ENCODE data around the gene NPAS3. TPM values are rescaled to one million over a fixed set of nuclear protein-coding genes. Genes with fewer than 3 reads are reported as not detected.

Gene NPAS3
- total and polyA plus RNA-seq, 2 of the 13 experiments (the other 11 are each of a cell fraction or from before 2014, with no cell fraction given) = not detected

DNA sequence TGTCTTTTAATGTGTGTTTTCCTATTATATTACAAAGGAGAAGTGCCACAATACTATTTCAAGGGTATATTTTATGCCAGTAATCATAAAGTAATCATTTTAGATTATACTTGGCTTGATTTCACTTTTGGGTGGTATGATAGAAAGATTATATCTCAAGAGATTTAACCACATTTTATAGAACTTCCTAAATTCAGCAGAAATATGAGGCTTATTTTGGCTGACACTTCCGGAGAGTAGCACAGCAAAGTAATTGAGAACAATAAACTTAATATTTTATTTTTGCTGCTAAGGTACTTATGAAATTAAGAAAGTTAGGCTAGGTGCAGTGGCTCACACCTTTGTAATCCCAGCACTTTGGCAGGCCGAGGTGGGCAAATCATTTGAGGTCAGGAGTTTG lies 319.1 kb downstream of the NPAS3 start:
- Histone ChIP-seq H3K27me3 (ENCODE audit: control insufficient read depth in 1 of 2, insufficient read depth in 2 of 2, low read length in 2 of 2) (no peaks in the 10 kb centered on the region), H3K27ac (ENCODE audit: extremely low read length, insufficient read depth, low read length) (no peak overlapping the region), H3K79me2 (ENCODE audit: insufficient read depth, low read length) (no peaks in the 10 kb centered on the region), H3K36me3 (replicated peaks in 1 of 2; ENCODE audit: control insufficient read depth in 1 of 2, insufficient read depth in 2 of 2, low read length in 2 of 2) (no peaks in the 10 kb centered on the region), H3K9ac (ENCODE audit: insufficient read depth, low read depth, low read length) (no peak overlapping the region), H2AFZ (ENCODE audit: low read length) (no peak overlapping the region), H3K4me2 (ENCODE audit: low read depth, low read length) (no peak overlapping the region), H3K9me3 (ENCODE audit: low read length) (peaks cover 77% of the 10 kb centered on the region), H4K20me1 (ENCODE audit: insufficient read depth, low read length) (no peaks in the 10 kb centered on the region), H3K4me3 (replicated peaks in 1 of 3; ENCODE audit: insufficient read depth in 1 of 3, low read depth in 2 of 3, low read length in 3 of 3) (no peak overlapping the region), H3K4me1 (ENCODE audit: insufficient read depth, low read length) (no peaks in the 10 kb centered on the region)
- ChIA-PET CTCF (ENCODE audit: low intra/inter-chr PET ratio, low total read pairs) (no interaction called here), POLR2A (no interaction called here)
- TF ChIP-seq ZC3H4 (CRISPR knock-in tag; IDR thresholded peaks at IDR 0.05; ENCODE audit: borderline replicate concordance) = no peak
- 2% methylated on average over 2 of the region's 2 CpGs for WGBS (ENCODE audit: low lambda C conversion rate)
- no peak for ATAC-seq
- BruUV-seq (replicated peaks) = no TSS peak
- FAIRE-seq = no peak
- in situ Hi-C loops (cut with HindIII; ENCODE audit: extremely low pct_ligation_motif_present, low pct_unique_long_range_greater_than_20kb) = no loop called here
- intact Hi-C loops (cut with micrococcal nuclease; ENCODE audit: unreplicated experiment) = no loop called here
- DNase-seq (ENCODE audit: low spot score) = no peak

DNA sequence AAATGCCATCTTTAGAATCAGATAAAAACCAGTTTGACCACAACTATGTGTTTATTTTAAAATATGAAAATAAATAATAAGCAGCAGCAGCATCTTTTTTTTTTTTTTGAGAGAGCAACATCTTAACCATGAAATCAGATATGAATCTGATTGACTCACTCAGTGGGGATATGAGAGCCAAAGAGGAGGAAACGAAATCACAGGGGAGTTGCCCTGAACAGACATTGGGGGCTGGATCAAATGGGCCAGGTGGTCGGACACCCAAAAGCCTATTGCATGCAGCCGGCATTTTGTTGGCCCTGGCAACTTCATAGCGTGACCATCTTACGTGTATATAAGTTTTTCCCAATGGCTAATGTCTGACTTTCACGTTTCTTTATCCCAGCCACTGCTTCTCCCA lies 321.1 kb downstream of the NPAS3 start:
- Histone ChIP-seq H3K9me3 (ENCODE audit: low read length) (peaks cover 61% of the 10 kb centered on the region), H3K27ac (ENCODE audit: extremely low read length, insufficient read depth, low read length) (no peak overlapping the region), H3K4me1 (ENCODE audit: insufficient read depth, low read length) (no peaks in the 10 kb centered on the region), H3K4me3 (replicated peaks in 1 of 3; ENCODE audit: insufficient read depth in 1 of 3, low read depth in 2 of 3, low read length in 3 of 3) (no peak overlapping the region), H3K27me3 (ENCODE audit: control insufficient read depth in 1 of 2, insufficient read depth in 2 of 2, low read length in 2 of 2) (no peaks in the 10 kb centered on the region), H3K79me2 (ENCODE audit: insufficient read depth, low read length) (no peaks in the 10 kb centered on the region), H3K36me3 (replicated peaks in 1 of 2; ENCODE audit: control insufficient read depth in 1 of 2, insufficient read depth in 2 of 2, low read length in 2 of 2) (no peaks in the 10 kb centered on the region), H3K4me2 (ENCODE audit: low read depth, low read length) (no peak overlapping the region), H2AFZ (ENCODE audit: low read length) (no peak overlapping the region), H4K20me1 (ENCODE audit: insufficient read depth, low read length) (no peaks in the 10 kb centered on the region), H3K9ac (ENCODE audit: insufficient read depth, low read depth, low read length) (no peak overlapping the region)
- DNase-seq (ENCODE audit: low spot score) = no peak
- no peak for ATAC-seq
- POLR2A ChIA-PET = no interaction called here
- TF ChIP-seq REPIN1 (CRISPR knock-in tag; IDR thresholded peaks at IDR 0.05; ENCODE audit: borderline replicate concordance, low read depth) (no peak), DMAP1 (CRISPR knock-in tag; IDR thresholded peaks at IDR 0.05) (no peak), RARA (CRISPR knock-in tag; IDR thresholded peaks at IDR 0.05) (no peak), RELA (CRISPR knock-in tag; IDR thresholded peaks at IDR 0.05) (no peak), CBX5 (CRISPR knock-in tag; IDR thresholded peaks at IDR 0.05; ENCODE audit: borderline replicate concordance) (no peak)
- TF ChIP-seq, protein P1, sequence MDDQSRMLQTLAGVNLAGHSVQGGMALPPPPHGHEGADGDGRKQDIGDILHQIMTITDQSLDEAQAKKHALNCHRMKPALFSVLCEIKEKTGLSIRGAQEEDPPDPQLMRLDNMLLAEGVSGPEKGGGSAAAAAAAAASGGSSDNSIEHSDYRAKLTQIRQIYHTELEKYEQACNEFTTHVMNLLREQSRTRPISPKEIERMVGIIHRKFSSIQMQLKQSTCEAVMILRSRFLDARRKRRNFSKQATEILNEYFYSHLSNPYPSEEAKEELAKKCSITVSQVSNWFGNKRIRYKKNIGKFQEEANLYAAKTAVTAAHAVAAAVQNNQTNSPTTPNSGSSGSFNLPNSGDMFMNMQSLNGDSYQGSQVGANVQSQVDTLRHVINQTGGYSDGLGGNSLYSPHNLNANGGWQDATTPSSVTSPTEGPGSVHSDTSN (CRISPR knock-in tag; IDR thresholded peaks at IDR 0.05; ENCODE audit: borderline replicate concordance) = no peak
- FAIRE-seq = no peak
- 37% methylated on average over 6 of the region's 6 CpGs for WGBS (ENCODE audit: low lambda C conversion rate)
- CTCF ChIA-PET (ENCODE audit: low intra/inter-chr PET ratio, low total read pairs) = no interaction called here
- intact Hi-C loops (cut with micrococcal nuclease; ENCODE audit: unreplicated experiment) (no loop called here), in situ Hi-C loops (cut with HindIII; ENCODE audit: extremely low pct_ligation_motif_present, low pct_unique_long_range_greater_than_20kb) (no loop called here)
- BruUV-seq (replicated peaks) = no TSS peak

Measured in HepG2 (cell line).